ENCODE results near the gene DSCAML1.

Gene DSCAML1

DNA sequence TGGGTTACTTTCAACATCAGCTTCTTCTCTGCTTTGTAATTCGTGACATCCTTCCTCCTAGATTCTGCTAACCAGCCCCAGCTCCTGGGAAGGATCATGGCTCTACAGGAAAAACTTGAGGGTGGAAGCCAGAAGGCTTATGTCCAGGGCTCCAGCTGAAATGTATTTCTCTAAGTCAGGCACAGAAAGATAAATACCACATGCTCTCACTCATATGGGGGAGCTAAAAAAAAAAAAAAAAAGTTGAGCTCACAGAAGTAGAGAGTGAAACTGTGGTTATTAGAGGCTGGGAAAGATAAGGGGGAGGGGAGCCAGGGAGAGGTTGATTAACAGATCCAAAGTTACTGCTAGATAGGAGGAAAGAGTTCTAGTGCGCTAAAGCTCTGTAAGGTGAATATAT is 74.9 kb downstream of the DSCAML1 start:
- no peak for DNase-seq (ENCODE audit: low read depth)

- DNase-seq (ENCODE audit: low read depth) = no peak
Measured at GRCh38 chr11:117720061-117720511, 76.9 kb downstream of the DSCAML1 start.

- no peak for DNase-seq (ENCODE audit: low read depth)
Measured at GRCh38 chr11:117719480-117719879, 77.5 kb downstream of the DSCAML1 start.

DNA sequence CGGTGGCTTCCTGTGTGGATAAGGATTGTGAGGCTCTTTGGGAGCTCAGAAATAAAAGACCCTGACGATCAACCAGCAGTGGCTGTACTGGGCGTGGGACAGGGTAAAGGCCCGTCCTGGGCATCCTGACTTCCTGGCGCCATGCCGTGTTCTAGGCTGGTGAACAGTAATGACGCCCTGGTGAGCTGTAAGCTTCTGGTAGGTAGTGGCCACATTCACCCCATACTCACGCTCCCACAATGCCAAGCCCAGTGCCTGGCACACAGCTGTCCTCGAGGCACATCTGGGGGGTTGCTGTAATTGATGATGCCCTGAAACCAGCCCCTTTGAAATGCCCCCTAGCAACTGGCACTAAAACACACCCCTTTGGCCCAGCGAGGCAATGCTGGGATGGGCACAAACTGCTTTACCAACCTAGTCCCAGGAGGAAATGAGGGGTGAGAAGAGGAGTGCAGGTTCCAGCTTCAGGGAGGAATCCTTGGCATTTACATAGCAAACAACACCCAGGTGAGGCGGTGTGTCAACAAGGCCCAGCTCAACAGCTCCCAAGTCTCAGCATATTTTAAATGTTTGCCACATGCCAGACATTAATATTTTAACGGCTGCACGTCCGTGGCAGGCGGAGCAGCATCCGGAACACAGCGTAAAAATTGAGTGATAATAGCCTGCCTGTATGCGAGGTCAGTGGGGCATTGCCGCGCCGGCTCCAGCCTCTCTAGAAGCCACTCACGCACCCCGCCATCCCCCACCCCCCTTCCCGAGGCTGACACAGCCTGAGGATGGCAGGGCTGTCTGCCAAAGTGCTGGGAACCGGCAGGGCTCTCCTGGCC is 79.3 kb downstream of the DSCAML1 start:
- DNase-seq (ENCODE audit: low read depth) = no peak

- no peak for DNase-seq (ENCODE audit: low read depth)
Measured at GRCh38 chr11:117716521-117717440, 80.2 kb downstream of the DSCAML1 start.

DNA sequence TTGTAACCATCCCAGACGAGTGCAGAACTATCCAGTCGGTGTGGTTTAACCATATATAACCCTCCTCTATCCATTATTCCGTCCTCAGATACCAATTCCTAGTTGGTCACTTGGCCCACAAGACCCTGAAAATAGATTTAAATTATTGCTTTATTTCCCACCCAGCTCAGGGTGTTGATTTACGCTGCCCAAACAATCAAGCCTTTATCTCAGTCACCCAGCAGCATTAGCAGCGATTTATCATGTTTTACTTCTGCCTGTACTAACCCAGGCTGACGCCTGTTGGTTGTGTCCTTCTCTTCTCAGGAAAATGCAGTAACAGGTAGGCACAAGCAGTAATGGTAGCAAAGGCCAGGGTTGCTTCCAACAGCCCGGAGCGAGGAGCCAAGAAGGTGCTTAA is 81.2 kb downstream of the DSCAML1 start:
- no peak for DNase-seq (ENCODE audit: low read depth)

DNA sequence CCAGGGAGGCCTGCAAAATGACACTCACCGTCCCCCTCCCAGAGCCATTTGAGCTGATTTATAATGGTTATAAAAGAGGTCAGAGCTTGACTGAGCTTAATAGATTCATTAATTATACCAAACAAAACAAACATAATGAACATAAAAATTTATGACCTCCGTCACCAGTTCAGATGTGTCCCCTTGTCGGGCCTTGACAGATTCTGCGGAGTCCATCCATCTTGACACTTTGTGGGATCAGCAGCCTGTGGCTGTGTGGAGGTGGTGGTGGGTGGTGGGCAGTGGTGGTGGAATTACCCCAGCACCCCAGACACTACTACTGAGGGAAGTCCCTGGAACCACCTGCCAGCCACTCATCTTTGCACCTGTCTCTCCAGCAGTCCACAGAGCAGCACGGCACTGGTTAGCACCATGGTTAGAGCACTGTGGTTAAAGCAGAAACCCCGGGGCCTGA is 83.5 kb downstream of the DSCAML1 start:
- DNase-seq (ENCODE audit: low read depth) = no peak

DNA sequence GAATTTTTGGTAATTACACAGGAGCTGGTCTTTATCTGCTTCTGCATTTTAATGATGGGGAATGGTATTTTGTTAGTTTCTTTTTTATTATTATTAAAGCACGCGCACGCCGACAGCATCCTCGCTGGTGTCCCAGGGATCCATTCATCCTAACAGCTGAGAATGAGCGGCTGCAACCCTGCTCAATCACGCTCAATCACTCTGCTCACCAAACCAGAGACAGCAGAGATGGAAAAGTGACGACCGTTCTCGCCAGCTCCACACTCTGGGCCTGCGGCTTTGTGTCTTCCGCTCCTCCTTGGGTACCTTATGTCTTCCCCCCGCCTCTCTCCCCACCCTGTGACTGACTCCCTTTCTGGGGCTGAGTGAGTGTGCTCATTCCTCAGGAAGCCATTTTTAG is 84.5 kb downstream of the DSCAML1 start:
- no peak for DNase-seq (ENCODE audit: low read depth)

GRCh38 chr11:117711331-117711730 is 85.7 kb downstream of the DSCAML1 start:
- DNase-seq (ENCODE audit: low read depth) = no peak

DNA sequence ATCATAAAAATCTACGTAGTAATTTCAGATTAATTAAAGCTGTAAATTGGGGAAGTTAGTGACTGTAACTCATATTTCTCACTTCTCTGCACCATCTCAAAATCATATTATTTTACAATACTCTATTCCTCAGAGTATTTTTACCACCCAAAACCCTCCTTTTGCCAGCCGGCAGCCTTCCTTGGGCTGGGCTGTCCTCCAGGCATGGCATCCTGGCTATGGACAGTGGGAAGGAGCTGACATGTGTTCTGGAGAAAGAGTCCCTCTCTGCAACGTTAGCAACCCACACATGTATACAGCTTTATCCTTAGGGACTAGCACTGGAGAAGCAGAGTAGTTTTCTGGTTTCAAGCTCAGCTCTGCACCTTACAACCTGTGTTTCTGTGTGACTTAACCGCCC is 86.8 kb downstream of the DSCAML1 start:
- DNase-seq (ENCODE audit: low read depth) = no peak

DNA sequence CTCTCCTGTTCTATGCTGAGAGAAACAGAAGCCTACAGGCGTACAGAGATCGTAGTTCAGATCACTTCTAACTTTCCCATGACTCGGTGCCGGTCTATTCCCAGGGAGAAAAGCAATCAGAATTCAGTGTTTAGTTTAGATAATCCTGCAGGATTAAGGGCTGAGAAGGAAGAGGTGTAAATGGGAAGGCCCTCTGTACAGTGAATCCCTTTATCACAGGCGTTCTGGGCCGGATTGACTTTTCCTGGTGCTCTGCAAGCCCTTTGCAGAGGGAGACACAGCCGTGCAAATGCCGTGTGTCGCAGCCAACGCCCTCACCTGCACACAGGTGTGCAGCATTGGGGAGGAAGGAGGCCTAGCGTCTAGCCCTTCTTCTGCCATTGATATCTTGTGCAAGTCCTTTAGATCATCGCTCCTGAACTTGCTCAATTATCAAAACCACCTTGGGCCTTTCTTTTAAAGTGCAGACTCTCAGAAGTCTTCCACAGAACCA is 90.6 kb downstream of the DSCAML1 start:
- no peak for DNase-seq (ENCODE audit: low read depth)

- DNase-seq (ENCODE audit: low read depth) = no peak
Measured at GRCh38 chr11:117705866-117706265, 91.2 kb downstream of the DSCAML1 start.

DNA sequence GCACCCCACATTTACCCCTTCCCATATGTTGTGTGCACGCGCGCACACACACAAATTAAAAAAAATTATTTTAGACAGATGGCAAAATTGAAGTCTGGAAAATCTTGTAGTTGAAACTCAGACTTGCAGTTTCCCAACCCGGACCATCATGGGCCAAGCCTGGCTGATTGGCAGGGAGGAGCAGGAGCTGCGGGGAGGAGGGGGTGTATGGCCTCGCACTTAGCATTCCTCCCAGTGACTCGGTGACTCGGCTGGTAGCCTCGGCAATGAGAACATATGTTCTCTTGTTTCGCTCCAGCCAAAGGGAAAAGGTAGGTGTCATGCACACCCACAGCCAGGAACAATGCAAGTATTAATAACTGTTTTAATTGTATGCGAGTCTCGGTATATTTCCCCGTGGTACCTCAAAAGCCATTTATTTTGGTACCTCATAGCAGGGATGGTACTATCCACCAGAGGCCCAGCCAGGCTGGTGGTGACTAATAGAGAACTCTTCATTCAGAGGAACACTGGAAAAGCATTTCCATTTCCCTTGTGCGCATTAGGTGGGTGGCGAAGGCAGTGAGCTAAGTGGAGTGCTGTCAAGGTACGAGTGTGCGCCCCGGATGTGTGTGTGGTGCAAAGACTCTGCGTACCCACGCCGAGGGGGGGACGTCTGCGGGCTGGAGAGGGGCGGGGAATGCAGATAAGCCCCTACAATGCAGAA is 92.5 kb downstream of the DSCAML1 start:
- DNase-seq (ENCODE audit: low read depth) = no peak

GRCh38 chr11:117702946-117703598 is 93.9 kb downstream of the DSCAML1 start:
- no peak for DNase-seq (ENCODE audit: low read depth)

DNA sequence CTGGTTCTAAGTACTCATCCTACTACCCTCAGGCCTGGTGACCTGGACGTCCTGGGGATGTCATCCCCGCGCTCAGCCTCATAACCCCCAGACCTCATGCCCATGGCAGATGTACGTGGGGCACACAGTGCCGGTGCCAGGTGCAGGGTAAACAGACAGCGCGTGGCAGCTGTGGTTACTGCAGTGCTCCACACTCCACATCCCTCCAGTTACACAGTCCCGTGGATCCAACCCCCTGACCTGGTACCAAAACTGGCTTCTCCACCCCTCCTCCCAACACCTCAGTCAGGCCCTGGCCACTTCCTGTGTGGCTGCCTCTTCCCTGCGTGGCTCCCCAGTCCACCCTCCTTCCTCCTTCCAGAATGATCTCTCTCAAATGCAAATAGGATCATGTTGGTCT is 95.2 kb downstream of the DSCAML1 start:
- no peak for DNase-seq (ENCODE audit: low read depth)

DNA sequence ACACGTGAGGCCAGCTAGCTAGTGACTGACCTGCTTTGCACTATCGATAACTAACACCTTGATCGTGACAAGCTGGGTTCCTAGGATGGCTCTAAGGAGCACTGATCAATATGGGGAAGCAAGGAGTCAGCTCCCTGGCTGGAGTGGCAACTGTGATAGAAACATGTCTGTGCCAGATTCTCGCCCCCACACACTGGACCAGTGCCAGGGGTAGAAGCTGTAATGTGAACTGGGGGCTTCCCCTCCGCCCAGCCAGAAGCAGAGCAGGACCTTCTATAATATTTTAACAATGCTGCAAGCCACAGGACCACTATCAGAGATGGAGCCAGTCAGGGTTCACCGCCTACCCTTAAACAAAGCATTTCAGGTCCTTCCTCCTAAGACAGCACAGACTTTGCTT is 96.5 kb downstream of the DSCAML1 start:
- DNase-seq (ENCODE audit: low read depth) = no peak

DNA sequence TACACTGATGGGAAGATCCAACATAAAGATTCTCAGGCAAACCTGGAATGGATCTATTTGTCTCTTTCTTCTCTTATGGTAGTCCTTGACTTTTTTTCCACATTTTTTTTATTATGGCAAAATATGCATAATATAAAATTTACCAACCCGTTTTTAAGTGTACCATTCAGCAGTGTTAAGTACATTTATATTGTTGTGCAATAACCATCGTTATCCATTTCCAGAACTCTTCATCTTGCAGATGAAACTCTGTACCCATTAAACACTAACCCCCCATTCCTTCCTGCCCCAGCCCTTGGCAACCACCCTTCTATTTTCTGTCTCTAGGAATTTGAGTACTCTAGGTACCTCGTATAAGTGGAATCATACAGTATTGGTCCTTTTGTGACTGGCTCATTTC is 99.7 kb downstream of the DSCAML1 start:
- DNase-seq (ENCODE audit: low read depth) = no peak

DNA sequence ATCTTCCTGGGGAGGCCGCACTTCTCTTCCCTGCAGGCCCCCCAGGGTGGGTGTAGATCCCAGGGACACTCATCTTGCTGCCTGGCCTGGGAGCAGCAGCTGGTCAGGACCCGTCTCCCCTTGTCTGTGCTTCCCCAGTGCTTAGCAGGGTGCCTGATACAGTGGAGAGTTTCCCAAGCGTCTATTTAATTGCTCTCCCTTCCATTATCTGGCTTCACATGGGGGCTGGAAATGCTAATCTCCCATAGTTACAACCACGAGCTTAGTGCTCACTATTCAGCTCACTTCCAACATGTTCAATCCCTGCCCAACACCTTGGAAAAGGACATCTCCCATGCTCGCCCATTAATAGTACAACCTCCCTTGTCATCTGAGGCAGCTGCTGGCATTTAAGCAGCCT is 100.5 kb downstream of the DSCAML1 start:
- DNase-seq (ENCODE audit: low read depth) = no peak

GRCh38 chr11:117693344-117693743 is 103.7 kb downstream of the DSCAML1 start:
- no peak for DNase-seq (ENCODE audit: low read depth)

- no peak for DNase-seq (ENCODE audit: low read depth)
Measured at GRCh38 chr11:117691516-117691915, 105.5 kb downstream of the DSCAML1 start.

DNA sequence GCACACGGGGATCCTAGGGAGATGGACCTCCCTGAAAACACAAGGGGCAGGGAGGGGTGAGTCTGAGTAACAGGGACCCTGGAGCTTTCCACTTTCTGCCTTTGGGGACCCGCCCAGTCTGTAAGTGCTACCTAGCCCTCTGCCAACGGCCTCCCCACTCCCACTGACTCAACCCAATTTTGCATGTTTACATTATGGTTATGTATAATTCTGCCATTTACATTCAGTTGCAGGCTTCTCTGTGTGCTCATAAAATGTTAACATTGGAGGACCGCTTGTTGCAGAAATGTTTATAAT is 105.8 kb downstream of the DSCAML1 start:
- no peak for DNase-seq (ENCODE audit: low read depth)
